Activated B cell treated with CpG ODN at 0.5 μM for 24 hours (primary cell): ENCODE data around the gene TRIM15. TPM values are rescaled to one million over a fixed set of nuclear protein-coding genes. Genes with fewer than 3 reads are reported as not detected.

Experiments
- ATAC-seq: fragments of 200-7000 bp; cut with Tn5 transposase; one replicate; pipeline ENCODE4 v1.10.0; 2021; ENCODE audit warnings: low read depth, mild to moderate bottlenecking, moderate library complexity
- CTCF ChIA-PET: fragments of 350-600 bp; sonication (Branson Sonifier 250); formaldehyde crosslinking; loops from one replicate; lab custom pipeline; 2021; ENCODE audit warnings: antibody characterized with exemption; lab: Charles Lee
- POLR2A ChIA-PET: fragments of 350-600 bp; sonication (Branson Sonifier 250); formaldehyde crosslinking; loops from one replicate; lab custom pipeline; 2021; ENCODE audit warnings: antibody characterized with exemption; lab: Charles Lee
- DNase-seq: peaks from one replicate; pipeline ENCODE4 v3.0.0; 2022
- H3K27ac Mint-ChIP-seq: one replicate; pipeline ENCODE4 v1.8.0; 2020; ENCODE audit warnings: mixed read lengths
- H3K27me3 Mint-ChIP-seq: one replicate; pipeline ENCODE4 v1.8.0; 2021; ENCODE audit warnings: mixed read lengths
- H3K36me3 Mint-ChIP-seq: one replicate; pipeline ENCODE4 v1.8.0; 2021; ENCODE audit warnings: low read depth, mixed read lengths
- H3K4me1 Mint-ChIP-seq: one replicate; pipeline ENCODE4 v1.8.0; 2021; ENCODE audit warnings: mixed read lengths
- H3K4me3 Mint-ChIP-seq: one replicate; pipeline ENCODE4 v1.8.0; 2020; ENCODE audit warnings: mild to moderate bottlenecking, mixed read lengths
- H3K9me3 Mint-ChIP-seq: one replicate; pipeline ENCODE4 v1.8.0; 2020; ENCODE audit warnings: mixed read lengths
- intact Hi-C: fragments of 100-400 bp; cut with micrococcal nuclease; formaldehyde crosslinking; loops from one replicate; pipeline ENCODE4 v1.15.1; 2024
- total RNA-seq: library from RNA; stranded (reverse); gene quantifications from 2 replicates; pipeline ENCODE4 v1.2.3, GENCODE V29; 2022
- TF ChIP-seq, protein P1 (sequence below): fragments of 200-600 bp; IDR thresholded peaks from one replicate; pipeline ENCODE4 v1.8.0; 2022; ENCODE audit warnings: antibody characterized with exemption, mild to moderate bottlenecking

Gene TRIM15
- total RNA-seq, 1 donor from 2014 or later = not detected

DNA sequence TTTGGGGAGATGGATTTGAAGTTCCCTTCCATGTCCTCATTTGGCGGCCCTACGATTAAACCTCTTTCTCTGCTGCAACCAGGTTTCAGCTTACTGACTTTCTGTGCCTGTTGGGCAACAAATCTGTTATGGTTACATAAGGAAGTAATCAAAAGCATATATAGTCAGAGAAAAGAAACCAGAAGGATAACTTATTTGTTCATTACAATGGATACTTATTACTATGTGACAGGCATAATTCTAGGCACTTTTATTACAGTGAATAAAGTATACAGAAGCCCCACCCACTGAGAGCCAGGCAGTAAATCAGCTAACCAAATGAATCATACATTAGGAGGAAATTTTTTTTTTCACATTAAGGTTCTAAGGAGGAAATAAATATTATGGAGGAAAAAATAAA lies 40.8 kb upstream of the TRIM15 start:
- CTCF ChIA-PET = interaction anchor here (1.0 to 1.6 kb wide), 2 partner anchors 9 to 11 kb away, joined by 3 to 7 read pairs; no protein-coding TSS in a partner anchor
- no peaks in the 10 kb centered on the region for H3K9me3 Mint-ChIP-seq
- peaks cover 4% of the 10 kb centered on the region for H3K4me1 Mint-ChIP-seq
- no peaks in the 10 kb centered on the region for H3K36me3 Mint-ChIP-seq
- TF ChIP-seq, protein P1, sequence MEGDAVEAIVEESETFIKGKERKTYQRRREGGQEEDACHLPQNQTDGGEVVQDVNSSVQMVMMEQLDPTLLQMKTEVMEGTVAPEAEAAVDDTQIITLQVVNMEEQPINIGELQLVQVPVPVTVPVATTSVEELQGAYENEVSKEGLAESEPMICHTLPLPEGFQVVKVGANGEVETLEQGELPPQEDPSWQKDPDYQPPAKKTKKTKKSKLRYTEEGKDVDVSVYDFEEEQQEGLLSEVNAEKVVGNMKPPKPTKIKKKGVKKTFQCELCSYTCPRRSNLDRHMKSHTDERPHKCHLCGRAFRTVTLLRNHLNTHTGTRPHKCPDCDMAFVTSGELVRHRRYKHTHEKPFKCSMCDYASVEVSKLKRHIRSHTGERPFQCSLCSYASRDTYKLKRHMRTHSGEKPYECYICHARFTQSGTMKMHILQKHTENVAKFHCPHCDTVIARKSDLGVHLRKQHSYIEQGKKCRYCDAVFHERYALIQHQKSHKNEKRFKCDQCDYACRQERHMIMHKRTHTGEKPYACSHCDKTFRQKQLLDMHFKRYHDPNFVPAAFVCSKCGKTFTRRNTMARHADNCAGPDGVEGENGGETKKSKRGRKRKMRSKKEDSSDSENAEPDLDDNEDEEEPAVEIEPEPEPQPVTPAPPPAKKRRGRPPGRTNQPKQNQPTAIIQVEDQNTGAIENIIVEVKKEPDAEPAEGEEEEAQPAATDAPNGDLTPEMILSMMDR = no peak
- ATAC-seq (no peak), DNase-seq (no peak)
- H3K27ac Mint-ChIP-seq = no peak overlapping the region
- POLR2A ChIA-PET = no interaction called here
- H3K4me3 Mint-ChIP-seq = no peak overlapping the region
- intact Hi-C loops = no loop called here
- peaks cover 35% of the 10 kb centered on the region for H3K27me3 Mint-ChIP-seq

DNA sequence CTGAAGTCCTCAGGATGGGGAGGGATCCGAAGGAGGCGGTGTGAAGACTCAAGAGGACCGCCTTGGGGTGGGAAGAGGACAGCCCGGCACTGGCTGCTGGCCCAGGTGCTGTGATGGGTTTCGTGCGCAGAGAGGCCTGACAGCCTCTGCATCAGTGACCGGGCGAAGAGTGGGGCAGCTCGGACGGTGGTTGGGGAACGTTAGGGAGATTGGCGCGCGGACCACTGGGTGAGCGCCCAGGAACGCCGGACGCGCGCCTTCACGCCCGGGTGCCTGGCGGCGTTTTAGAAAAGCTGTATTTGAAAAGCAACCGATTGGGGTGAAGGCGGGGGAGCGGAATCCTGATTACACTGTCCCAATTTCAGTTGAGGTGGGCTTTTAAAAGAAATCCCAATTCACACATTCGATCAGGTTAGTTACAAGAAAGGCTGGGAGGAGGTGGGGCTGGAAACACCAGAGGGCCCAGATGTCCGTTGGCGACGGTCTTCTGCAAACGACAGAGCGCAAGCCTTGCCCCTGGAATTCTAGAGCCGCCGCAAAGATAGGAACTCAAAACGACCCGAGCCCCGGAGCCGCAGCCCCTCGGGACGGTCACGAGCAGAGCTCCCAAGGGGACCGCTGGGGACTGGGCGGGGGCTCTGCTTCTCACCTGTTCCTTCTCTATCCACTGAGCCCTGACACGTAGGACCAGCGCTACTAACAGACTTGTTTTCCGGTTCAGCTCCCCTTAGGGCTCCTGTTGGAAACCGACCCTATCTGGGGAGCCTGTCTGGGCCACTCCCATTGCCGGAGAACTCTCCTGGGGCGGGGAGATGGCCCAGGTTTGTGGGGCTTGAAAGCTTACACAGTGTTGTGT lies 35.9 kb upstream of the TRIM15 start:
- no peak for DNase-seq
- ATAC-seq = peak; percentile 76
- H3K27ac Mint-ChIP-seq = no peak overlapping the region
- ChIA-PET CTCF (interaction anchor here (0.7 to 1.4 kb wide), 3 partner anchors 24 to 629 kb away, joined by 3 to 8 read pairs (median 6); no protein-coding TSS in a partner anchor), POLR2A (interaction anchor here (0.9 kb wide), 1 partner anchor 67 kb away, joined by 3 read pairs; the partner anchor contains the start of gene POLR1H)
- H3K9me3 Mint-ChIP-seq = no peaks in the 10 kb centered on the region
- intact Hi-C loops = no loop called here
- TF ChIP-seq, protein P1 = no peak
- H3K4me3 Mint-ChIP-seq = no peak overlapping the region
- peaks cover 15% of the 10 kb centered on the region for H3K4me1 Mint-ChIP-seq
- H3K36me3 Mint-ChIP-seq = no peaks in the 10 kb centered on the region
- peaks cover 53% of the 10 kb centered on the region for H3K27me3 Mint-ChIP-seq

DNA sequence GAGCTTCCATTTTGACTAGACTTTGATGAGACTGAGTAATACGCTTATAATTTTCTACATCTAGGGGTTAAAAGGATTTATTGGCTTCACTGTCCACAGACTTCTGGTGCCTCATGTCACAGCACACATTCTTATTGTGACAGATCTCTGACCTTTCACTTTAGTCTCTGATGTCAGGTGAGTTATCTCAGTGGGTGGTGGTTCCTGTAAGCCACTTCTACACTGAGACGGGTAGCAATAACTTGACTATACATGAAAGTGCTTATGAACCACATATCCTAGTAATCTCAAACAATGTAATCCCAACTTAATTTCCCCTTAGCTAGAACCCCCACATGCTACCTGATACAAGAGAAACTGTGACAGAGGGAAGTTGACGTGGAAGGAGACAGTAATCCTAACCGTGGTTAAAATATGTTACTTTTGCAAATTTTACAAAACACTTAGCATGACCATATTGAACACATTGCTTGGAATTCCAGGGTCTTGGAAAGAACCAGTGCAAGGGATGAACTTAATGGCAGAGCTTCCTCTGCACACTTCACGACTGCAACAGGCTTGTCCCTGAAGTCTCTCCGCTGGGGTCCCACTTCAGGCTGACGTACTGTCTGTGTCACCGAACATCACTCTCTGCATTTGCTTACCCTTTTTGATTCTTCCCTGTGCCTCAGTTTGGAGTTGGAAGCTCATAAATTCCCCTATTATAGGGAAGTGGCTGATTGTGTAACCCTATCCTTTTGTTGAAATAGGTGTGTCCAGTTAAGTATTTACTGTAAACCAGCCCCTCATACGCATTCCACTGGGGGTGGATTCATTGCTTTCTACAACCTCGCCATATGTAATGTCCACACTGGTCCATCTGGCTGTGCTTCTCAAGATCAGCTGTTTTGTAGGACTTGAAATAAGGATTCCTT lies 33.8 kb upstream of the TRIM15 start:
- ATAC-seq (no peak), DNase-seq (no peak)
- CTCF ChIA-PET = interaction anchor here (1.1 to 5.5 kb wide), 4 partner anchors 26 to 196 kb away, joined by 3 to 138 read pairs (median 9); partner anchors contain the start of gene POLR1H
- TF ChIP-seq, protein P1 = no peak
- Mint-ChIP-seq H3K4me1 (peaks cover 15% of the 10 kb centered on the region), H3K27ac (no peak overlapping the region), H3K4me3 (no peak overlapping the region), H3K27me3 (peaks cover 56% of the 10 kb centered on the region), H3K9me3 (no peaks in the 10 kb centered on the region), H3K36me3 (no peaks in the 10 kb centered on the region)
- POLR2A ChIA-PET = no interaction called here
- intact Hi-C loops = no loop called here

DNA sequence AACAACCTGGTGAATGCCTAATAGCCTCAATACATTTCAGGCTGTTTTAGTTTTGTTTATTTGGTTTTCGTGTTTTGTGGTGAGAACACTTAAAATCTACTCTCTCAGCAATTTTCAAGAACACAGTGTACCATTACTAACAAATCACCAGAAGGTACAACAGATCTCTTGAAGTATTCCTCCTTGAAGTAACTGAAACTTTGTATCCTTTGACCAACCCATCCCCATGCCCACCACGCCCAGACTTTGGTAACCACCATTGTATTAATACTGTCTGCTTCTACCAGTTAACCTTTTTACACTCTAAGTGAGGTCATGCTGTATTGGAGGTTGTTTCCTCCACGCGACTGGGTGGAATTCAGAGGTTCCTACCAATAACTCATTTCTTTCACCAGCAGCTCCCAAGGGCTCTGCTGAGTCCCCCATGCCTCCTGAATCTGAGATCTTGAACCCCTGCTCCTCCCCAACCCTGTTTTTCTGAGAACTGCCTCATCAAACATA lies 33.1 kb upstream of the TRIM15 start:
- H3K27me3 Mint-ChIP-seq = peaks cover 56% of the 10 kb centered on the region
- DNase-seq = no peak
- H3K4me3 Mint-ChIP-seq = no peak overlapping the region
- no peak overlapping the region for H3K27ac Mint-ChIP-seq
- H3K4me1 Mint-ChIP-seq = peaks cover 15% of the 10 kb centered on the region
- no peak for ATAC-seq
- H3K9me3 Mint-ChIP-seq = no peaks in the 10 kb centered on the region
- TF ChIP-seq, protein P1 = no peak
- H3K36me3 Mint-ChIP-seq = no peaks in the 10 kb centered on the region
- ChIA-PET POLR2A (interaction anchor here (1.2 kb wide), 1 partner anchor 27 kb away, joined by 5 read pairs; no protein-coding TSS in a partner anchor), CTCF (interaction anchor here (1.1 to 5.5 kb wide), 10 partner anchors 21 to 282 kb away, joined by 3 to 138 read pairs (median 4); partner anchors contain the start of gene POLR1H)
- intact Hi-C loops = no loop called here
